GM19240 (cell line): Measurements from ENCODE around the gene SNX12.
"Not testable (repeated sequence)": the region's sequence is repeated elsewhere in the genome, so short reads cannot be mapped to it uniquely, and the experiment has no call there.

ENCODE experiments used
- DNase-seq: peaks from one replicate; pipeline ENCODE4 v3.0.0; 2011; ENCODE audit warnings: low spot score; ENCODE audit not compliant: insufficient read length

The SNX12 gene

GRCh38 chrX:71091263-71091662, 23.1 kb upstream of the SNX12 start:
- DNase-seq: no peak

DNA sequence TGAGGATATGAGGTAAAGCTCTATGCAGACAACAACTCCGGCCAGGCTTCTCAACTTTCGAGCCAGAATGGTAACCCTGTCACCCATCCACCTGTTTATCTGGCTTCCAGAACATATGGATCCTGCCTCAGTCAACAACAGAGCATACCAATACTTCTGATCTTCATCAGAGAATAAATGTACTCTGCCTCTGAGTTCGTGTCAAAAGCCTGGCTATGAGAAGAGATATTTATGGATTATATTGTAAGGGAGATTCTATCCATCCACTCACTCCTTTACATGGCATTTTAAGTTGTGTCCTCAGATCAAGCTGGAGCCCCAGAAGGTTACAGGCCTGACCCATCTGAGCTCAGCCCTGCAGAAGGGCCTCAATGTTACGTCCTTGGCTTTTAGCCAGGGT, 17.8 kb upstream of the SNX12 start:
- DNase-seq: no peak

- no peak for DNase-seq
Measured at GRCh38 chrX:71082822-71083221, 14.7 kb upstream of the SNX12 start.

GRCh38 chrX:71082124-71082647, 14.1 kb upstream of the SNX12 start:
- DNase-seq: no peak

- no peak for DNase-seq
Measured at GRCh38 chrX:71081330-71082123, 13.4 kb upstream of the SNX12 start.

GRCh38 chrX:71070531-71070930, 2.4 kb upstream of the SNX12 start:
- DNase-seq: no peak

DNA sequence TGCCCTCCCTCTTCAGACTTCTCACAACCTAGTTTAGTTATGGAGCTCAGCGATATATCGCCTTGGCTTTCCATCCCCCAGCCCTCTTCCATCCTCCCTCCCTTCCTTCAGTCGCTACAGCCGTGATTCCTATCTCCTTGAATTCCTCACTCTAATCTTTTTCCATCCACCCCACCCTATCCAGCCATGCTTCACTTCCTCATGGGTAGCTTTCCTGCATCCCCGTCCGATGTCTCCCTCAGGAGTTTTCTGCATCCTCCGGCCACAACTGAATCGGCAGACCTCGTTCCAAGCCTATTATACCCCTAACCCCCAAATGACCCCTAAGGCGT, 456 bp downstream of the SNX12 start:
- no peak for DNase-seq

GRCh38 chrX:71067089-71067488, 1.0 kb downstream of the SNX12 start:
- DNase-seq: no peak

- no peak for DNase-seq
Measured at GRCh38 chrX:71060127-71060526, 8.0 kb downstream of the SNX12 start.

DNA sequence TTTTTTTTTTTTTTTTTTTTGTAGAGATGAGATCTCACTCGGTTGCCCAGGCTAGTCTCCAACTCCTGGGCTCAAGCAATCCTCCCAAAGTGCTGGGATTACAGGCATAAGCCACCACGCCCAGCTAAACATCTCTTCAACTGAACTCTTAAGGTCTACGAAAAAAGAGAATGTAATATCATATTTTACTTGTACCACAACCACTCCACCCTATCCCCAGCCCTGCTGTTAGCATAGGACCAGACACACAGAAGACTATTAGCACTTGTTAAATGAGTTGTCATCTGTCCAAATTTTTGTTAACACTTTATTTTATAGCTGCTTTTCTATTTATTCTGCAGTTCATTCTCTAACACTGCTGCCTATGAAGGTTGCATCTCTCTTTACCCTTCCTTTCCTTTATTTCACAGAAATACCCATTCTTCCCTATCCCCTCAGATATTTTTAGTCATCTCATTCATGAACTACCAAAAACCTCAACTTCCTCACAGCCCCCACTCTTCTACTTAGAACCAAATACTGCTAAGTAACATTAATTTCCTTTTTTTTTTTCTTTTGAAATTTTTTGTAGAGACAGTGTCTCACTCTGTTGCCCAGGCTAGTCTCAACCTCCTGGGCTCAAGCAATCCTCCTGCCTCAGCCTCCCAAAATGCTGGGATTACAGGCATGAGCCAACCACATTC, 10.1 kb downstream of the SNX12 start:
- no peak for DNase-seq

DNA sequence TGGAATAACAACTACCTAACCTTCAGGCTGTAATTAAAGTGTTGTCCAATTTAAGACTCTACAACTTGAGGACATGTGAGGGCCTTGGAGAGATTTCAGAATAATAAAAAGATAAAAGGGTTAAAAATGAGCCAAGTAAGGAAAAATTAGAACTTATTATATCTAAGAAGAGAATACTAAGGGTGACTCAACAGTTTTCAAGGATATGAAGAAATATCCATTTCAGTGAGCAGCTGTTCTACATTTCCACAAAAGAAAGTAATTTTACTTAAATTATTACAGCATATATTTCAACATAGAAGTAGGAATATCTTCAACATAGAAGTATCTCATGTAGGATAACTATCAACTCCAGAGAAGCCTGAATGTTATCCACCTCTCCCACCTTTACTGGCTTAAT, 11.3 kb downstream of the SNX12 start:
- no peak for DNase-seq

GRCh38 chrX:71053217-71053621, 14.9 kb downstream of the SNX12 start:
- DNase-seq: no peak

GRCh38 chrX:71052721-71053120, 15.4 kb downstream of the SNX12 start:
- no peak for DNase-seq

DNA sequence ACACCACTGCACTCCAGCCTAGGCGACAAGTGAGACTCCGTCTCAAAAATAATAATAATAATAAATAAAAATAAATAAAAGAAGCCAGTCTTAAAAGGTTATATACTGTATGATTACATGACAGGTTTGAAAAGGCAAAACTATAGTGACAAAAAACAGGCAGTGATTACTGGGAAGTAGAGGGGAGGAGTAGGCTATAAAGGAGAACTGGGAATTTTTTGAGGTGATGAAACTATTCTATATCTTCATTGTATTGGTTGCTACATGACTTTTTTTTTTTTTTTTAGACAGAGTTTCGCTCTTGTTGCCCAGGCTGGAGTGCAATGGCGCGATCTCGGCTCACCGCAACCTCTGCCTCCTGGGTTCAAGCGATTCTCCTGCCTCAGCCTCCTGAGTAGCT, 20.2 kb downstream of the SNX12 start:
- DNase-seq: not testable (repeated sequence)

GRCh38 chrX:71017396-71017939, 50.7 kb downstream of the SNX12 start:
- DNase-seq: no peak
